ENCODE measurements around the gene WWOX.

Gene WWOX

DNA sequence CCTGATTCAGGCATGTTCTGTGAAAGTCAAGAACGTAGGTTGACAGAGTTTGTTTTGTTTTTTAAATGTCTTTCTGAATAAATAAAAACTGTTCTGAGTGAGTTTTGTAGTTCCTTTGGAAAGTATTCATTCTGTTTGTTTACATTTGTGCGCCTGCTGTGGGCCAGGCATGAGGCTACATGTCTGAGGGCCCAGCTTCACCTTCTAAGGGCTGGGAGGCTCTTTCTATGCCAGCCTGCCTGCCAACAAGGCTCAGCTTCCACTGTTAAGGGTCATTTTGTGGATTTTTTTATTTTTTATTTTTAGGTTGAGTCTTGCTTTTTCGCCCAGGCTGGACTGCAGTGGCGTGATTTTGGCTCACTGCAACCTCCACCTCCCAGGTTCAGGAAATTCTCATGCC, 6.1 kb downstream of the WWOX start:
- DNase-seq (ENCODE audit: low read depth in 2 of 2) = no peak

DNA sequence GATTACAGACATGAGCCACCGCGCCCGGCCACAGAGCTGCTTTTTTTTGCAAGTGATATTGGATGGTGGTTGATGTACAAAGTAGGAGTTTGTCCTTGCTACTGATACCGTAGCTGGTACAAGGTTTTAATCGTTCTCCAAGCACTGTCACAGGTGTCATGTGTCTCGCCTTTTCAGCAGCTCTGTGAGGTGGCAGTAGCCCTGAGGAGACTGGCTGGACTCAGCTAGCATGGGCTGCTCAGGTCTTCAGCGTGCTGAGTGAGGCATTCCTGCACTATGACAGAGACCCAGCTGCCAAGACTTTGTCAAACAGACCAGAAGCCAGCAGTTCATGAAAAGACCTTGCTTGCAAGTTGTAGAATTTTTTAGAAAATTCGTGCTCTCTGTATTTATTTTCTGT, 7.2 kb downstream of the WWOX start:
- DNase-seq (ENCODE audit: low read depth in 2 of 2) = no peak

DNA sequence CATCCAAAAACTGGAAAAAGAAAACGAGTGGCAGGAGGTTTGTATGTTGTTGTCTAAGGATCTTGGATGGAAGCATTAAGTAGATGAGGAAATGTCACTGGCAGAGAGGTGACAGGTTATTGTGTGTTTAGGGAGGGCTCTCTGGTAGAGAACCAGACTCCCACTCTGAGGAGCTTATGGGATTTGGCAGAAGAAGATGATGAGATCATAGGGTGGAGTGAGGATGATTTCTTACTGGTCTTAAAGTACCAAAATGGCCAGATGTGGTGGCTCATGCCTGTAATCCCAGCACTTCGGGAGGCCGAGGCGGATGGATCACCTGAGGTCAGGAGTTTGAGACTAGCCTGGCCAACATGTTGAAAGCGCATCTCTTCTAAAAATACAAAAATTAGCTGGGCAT, 9.0 kb downstream of the WWOX start:
- DNase-seq (ENCODE audit: low read depth in 2 of 2) = no peak

DNA sequence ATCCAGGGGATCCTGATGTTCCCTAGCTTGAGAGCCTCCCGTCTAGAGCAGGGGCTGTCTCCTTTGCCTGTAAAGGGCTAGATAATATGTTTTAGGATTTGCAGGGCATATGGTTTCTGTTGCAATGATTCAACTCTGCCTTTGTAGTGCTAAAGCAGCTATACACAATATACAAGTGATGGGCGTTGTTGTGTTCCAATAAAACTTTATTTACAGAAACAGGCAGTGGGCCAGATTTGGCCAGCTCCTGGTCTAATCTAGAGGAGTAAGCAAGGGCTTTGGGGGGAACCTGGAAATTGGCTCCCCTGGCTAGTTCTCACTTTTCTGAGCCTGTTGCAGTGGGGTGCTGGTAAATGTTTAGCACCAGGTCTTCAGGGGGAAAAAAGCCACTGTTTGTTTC, 13.8 kb downstream of the WWOX start:
- no peak for DNase-seq (ENCODE audit: low read depth in 2 of 2)

DNA sequence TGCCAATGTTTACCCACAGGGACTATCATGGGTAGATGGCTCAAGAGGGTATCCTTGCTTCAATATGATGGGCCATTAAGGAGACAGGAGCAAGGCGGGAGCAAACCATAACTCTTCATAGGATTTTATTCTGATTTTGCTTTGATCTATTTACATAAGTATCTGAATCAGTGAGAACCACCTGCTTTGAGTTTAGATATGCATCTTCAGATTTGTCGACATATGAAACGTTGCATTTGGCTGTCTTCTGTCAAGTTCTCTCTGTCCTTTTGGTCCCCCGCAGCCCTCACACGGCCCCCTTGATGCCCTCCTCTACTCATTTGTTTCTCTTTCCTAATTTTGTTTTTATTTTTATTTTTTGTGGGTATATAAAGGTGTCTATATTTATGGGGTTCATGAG, 16.2 kb downstream of the WWOX start:
- DNase-seq (ENCODE audit: low read depth in 2 of 2) = no peak

DNA sequence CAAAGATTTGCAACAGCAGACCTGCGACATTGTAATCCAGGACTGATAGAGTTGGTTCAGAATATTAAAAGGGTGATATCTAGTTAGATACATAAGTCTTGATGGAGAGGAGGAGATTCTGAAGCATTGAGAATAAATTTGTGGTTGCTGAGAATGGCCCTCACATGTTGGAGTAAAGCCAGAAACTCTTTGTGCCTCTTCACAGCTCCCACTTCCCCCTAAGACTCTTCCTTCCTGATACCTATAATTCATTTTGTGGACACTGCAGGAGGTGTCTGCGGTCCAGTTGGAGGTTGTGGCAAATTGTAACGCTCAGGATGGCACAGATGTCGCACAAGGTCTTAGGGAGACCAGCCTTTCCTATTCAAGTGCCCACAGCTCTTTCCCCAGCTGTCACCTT, 17.5 kb downstream of the WWOX start:
- no peak for DNase-seq (ENCODE audit: low read depth in 2 of 2)

DNA sequence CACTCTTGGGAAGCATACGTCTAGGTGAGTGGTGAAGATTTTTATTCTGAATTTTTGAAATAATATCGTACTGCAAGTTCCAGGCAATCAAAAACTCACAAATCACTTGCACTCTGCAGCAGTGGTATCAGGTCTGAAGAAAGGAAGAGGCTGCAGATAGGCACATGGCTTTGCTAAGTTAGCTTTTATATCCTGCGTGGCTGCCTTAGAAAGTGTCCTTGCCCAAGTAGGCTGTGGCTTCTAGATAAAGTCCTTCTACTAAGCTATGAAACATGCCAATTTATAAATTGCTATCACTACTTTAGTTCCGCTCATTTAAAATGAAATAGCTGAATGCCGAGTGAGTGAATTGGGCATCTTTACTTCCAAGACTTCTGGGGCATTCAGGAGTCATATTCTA, 17.9 kb downstream of the WWOX start:
- DNase-seq (ENCODE audit: low read depth in 2 of 2) = no peak

DNA sequence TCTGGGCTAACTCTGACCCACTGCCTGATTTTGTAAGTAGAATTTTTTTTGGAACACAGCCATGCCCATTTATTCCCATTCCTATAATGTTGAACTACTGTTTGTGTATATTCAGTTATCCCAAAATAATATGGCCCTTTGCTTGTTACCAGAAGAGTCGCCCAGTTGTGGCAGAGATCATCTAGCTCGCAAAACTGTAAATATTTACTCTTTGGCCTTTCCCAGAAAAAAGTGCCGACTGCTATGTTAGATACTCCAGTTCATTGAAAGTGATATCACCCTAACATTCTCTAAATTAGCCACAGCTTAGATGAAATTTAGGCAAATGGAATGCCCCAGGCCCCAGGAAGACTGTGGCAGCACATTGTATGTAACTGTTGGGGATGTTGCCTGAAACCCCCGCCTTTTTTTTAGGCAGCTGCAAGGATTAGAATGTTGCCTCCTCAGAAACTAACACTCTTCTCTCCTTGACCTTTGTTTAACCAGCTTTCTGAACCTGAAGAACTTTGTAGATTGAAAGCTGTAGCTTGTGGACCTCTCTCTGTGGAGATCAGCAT, 19.1 kb downstream of the WWOX start:
- no peak for DNase-seq (ENCODE audit: low read depth in 2 of 2)

DNA sequence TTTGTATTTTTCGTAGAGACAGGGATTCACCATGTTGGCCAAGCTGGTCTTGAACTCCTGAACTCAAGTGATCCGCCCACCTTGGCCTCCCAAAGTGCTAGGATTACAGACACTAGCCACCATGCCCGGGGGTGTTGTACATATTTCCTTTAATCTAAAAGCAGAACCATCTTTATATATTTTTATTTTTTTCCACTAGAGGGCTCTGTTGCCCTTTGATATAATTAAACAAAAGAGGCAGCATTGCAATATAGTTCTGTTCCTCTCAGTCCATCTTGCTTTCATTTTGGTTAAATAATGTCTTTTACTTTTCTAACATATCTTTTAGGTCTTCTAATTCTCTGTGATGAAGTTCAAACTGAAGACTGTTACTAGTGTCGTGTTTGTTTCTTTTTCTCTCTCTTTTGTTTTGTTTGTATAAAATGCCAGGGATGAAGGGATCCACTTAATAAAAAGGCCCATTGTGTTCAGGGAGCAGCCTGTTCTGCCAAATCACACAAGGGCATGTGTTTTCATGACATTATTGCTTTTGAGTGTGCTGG, 23.4 kb downstream of the WWOX start:
- DNase-seq (ENCODE audit: low read depth in 2 of 2) = peak; percentile 42 to 45

DNA sequence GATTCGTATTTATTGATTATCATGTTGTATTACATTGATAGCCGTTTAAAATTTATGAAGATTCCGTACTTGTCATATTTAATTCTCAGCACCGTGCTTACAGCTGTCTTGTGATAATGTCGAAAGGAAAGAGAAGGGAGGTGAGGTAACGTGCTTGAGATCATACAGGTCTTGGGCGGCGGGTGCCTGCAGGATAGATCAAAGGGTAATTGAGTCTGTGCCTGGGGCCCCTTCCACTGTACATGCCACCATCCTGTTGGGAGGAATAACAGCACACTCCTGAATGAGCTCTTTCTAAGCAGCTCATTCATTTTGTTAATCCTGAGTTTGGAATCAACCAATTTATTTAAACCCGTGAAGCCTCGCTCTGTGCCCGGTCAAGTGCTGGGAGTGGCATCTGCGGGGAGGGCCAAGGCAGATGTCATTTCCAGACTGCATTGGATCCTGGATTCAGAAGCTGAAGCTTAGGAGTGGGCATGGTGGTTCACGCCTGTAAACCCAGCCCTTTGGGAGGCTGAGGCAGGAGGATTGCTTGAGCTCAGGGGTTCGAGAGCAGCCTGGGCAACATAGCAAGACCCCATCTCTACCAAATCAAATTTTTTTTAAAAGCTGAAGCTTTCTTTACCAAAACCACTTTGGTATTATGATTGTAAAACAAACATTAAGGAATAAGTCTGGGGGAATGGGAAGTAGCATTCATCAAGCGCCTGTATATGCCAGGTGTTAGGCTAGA, 25.8 kb downstream of the WWOX start:
- no peak for DNase-seq (ENCODE audit: low read depth in 2 of 2)

DNA sequence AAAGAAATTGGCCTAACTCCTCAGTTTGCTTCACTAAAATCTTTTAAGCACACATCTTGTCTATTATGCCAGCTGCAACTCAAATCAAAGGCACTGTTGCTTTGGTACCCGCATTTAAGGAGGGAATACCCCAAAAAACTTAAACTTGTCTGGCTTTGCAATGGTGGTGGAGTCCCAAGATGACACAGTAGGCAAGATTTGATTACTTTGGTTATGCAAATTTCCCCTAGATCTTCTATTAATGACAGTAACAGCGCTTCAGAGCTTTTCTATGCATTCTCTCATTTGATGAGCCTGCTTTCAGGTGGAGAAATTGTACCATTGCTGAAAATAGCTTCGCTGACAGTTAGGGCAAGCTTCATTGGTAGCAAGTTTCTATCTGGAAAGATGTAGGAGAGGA, 27.2 kb downstream of the WWOX start:
- no peak for DNase-seq (ENCODE audit: low read depth in 2 of 2)

DNA sequence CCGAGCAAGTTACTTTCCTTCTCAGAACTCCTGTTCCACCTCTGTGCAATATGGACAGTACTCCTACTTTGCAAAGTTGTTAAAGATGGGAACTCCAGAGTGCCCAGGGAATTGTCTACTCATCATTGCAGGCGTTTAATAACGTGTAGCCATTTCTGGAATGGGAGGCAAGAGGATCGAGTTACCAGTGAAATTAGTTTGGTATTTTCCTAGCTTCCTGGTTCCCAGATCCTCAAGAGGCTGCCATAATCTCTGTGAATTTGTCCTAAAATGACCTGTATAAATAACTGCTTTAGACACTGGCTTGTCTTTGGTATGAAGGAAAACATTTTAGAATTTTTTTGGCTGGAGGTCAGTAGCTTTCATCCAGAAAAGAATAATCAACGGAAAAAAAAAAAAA, 27.7 kb downstream of the WWOX start:
- peak; percentile 38 to 40 for DNase-seq (ENCODE audit: low read depth in 2 of 2)

DNA sequence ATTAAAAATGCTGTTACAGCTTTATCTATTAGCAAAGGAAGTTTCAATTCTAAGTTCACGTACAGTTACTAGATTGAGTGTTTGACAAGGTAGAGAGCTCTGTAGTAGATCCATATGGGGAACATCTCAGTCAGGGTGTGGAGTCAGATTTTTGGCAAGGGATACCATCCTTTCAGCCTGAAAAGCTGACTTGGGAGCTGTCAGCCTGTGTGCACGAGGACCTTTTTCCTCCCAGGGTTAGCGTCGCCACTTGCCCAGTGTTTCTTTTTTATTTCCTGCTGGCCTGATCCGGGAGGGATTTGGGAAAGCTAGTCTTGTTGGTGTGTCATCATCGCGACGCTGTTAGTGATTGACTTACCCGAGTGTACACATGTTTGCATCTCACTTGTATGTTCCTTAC, 29.5 kb downstream of the WWOX start:
- no peak for DNase-seq (ENCODE audit: low read depth in 2 of 2)

DNA sequence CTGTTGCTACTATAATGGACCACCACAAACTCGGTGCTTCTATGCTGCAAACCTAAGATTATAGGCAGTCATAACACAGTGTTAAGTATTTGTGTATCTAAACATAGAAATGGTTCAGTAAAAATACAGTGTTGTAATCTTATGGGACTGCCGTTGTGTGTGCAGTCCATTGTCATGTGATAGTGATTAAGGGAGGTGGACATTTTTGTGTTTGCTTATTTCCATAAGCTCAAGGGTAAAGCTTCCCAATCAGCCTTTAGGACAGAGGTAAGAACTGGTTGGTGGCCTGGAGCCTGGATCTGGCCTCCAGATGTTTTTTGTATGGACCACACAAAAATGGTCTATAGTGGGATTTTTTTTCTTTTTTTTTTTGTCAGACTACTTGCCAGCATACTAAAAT, 29.9 kb downstream of the WWOX start:
- DNase-seq (ENCODE audit: low read depth in 2 of 2) = no peak

DNA sequence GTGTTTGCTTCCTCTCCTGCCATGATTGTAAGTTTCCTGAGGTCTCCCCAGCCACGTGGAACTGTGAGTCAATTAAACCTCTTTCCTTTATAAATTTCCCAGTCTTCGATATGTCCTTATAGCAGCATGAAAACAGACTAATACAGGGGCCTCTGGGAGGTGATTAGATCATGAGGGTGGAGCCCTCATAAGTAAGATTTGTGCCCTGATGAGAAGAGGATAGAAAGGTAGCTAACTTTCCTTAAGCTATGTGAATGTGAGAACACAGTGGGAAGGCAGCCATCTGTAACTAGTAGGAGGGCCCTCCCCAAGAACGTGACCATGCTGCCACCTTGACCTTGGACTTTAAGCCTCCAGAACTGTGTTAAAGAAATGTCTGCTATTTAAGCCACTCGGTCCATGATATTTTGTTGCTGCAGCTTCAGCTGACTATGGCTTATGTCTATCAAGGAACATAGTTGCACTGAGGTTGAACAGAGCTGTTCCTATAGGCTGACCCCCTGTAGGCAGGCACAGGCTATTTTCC, 30.7 kb downstream of the WWOX start:
- no peak for DNase-seq (ENCODE audit: low read depth in 2 of 2)

DNA sequence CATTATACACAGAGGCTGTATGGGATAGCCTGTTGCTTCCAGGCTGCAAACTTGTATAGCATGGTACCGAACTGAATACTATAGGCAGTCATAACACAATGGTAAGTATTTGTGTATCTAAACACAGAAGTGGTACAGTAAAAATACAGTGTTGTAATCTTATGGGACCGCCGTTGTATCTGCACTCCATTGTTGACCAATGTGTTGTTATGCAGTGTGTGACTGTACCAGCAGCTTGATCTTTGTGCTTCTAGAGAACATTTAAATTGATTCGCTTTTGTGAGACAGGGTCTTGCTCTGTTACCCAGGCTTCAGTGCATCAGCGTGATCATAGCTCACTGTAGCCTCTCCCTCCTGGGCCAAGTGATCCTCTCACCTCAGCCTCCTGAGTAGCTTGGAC, 31.5 kb downstream of the WWOX start:
- DNase-seq (ENCODE audit: low read depth in 2 of 2) = no peak

DNA sequence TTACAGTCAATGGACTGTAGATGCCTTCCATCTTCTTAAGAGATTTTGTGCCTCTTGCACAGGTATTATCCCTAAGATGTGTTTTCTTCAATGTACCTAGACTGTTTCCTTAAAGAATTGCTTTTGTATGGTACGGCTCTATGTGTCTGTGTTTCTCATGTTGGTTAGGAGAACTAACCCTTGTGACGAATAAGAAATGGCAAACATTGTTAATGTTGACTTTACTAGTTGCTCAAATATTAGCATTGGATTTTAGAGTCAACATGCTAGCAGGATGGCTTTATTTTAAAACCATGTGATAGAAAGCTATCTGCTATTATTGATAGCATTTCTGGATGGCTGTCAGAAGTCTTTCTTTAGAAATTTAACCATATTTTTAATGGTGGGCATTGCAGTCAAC, 34.5 kb downstream of the WWOX start:
- no peak for DNase-seq (ENCODE audit: low read depth in 2 of 2)

DNA sequence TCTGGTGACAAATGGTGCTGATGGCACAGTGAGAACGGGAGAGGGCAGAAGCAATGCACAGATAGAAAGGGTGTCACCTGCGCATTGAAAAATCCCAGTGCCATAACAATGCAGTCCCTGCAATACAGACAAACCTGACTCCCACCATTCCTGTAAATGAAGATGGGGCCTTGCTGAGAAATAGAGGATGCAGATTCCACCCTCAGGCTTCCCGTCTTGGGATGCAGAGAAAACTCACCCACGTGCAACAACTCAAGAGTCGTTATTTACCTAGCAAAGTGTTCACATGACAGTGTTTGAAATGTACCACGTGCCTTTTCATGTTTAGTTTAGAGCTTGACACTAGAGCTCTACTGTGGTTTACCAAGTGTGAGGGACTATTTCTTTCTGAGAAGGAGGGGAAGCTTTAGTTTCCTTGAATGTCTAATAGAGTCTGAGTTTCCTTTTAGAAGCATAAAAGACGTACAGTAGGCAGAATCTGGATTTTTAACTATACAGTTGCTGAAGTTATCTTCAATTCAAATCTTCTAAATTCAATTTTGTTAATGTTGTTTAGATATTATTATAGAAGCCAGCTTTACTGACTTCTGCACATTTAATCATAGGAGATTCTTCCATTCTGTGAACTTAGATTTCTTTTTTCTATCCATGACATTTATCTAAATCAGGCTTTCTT, 35.6 kb downstream of the WWOX start:
- no peak for DNase-seq (ENCODE audit: low read depth in 2 of 2)

DNA sequence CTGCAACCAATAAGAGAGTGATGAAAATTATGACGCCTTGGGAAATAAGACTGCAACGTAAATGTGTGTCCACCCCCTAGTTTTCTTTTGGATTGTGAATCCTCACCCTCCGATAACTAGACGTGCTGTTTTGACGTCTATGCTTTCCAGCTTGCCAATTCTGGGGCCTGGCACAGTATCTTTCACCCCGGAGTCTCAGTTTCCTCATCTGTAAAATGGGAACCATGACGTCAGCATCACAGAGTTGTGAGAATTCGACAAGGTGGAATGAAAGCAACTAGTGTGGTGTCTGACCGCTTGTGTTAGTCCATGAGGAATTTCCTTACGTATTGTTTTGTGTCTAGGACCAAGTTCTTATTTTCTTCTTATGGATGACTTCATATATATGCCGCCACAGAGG, 37.7 kb downstream of the WWOX start:
- no peak for DNase-seq (ENCODE audit: low read depth in 2 of 2)

DNA sequence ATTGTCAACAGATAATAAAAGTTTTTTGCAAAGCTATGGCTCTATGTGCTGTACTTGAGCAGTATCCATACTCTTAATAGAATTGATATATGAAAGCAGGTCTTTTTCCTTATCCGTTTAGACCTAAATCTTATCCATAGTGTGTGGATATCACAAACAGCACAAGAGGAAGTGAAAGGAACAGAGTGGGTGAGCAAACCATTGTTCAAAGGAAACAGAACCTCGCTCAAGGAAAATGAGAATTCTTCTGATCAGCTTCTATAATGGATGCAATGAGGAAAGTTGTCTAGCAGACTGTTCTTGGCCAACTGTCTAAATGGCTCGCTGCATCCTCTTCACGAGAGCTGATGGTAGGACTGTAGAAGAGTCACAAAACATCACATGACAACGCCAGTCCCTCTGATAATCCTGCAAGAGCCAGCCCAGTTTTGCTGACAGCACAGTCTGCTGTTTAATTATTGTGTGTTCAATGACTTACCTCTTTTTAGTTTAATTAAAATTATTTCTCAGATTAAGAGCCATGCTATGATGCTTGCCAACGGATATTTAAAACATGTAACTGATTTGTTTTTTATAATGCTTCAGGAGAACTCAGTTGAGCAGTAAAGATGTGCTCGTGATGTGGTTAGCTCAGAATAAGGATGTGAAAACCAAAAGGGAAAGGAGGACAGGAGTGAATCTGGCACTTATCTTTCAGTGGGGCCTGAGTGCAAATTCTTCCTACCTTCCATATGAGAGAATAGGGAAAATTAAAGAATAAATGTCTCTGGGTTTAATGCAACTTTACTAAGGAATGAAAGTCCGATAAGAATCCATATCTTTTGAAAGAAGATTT, 38.5 kb downstream of the WWOX start:
- no peak for DNase-seq (ENCODE audit: low read depth in 2 of 2)

DNA sequence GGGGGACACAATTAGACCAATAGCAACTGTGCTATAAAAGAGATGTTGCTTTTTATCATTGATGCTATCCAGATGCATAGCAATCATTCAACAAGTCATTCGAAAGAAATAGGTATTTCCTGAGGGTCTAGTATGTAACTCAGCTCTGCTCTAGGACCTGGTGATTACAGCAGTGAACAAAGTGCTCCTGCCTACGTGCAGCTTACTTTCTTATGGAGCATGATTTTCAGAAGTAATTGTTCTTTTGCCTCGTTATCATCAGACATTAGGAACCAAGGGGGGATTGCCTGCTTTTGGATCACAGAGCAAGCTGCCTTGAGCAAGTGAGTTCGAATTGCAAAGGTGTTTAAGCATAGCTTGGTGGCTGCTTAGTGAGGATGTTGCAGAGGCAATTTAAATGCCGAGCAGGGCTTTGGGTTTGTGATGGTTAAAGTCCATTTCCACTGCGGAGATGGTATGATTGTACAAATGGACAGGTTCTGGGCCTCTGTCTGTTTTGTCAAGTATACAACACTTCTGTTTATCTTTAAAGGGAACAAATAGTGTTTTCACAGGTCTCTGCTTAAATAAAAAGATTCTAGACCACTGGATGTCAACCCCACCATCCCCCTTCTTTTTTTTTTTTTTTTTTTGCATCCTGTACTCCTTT, 41.5 kb downstream of the WWOX start:
- no peak for DNase-seq (ENCODE audit: low read depth in 2 of 2)

DNA sequence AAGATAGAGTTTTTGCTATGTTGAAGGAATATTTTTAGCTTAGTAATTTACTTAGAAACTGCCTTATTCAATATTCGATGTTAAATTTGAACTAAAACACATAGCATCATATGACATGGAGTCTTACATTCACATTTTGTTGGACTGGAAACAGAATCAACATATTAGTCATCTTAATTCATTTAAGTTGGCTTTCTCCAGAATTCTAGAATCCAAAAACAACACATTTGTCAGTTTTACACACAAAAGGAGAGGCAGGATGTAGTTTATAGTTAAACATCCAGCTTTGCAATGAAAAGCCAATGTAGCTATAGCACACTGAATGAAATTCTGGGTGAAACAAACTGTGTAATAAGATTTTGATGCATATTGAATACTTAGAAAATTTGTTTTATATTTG, 43.3 kb downstream of the WWOX start:
- no peak for DNase-seq (ENCODE audit: low read depth in 2 of 2)
